H1 (cell line): Measurements from ENCODE around the gene ZNF654. TPM values are rescaled to one million over a fixed set of nuclear protein-coding genes. Genes with fewer than 3 reads are reported as not detected.

Experiments used
- CTCF ChIA-PET: fragments of 300-600 bp; sonication (Branson Sonifier 250); formaldehyde crosslinking; loops from one replicate; lab custom pipeline; 2021; ENCODE audit not compliant: partially characterized antibody; lab: Charles Lee
- POLR2A ChIA-PET: fragments of 300-600 bp; sonication (Branson Sonifier 250); formaldehyde crosslinking; loops from one replicate; lab custom pipeline; 2021; ENCODE audit warnings: inconsistent platforms; ENCODE audit not compliant: partially characterized antibody; lab: Charles Lee
- DNase-seq, 2 experiments: peaks; one replicate each; pipeline versions ENCODE4 v3.0.0 to v3.0.0-alpha.2; 2010 to 2022; ENCODE audit warnings: low spot score in 2 of 2, low read depth in 1 of 2, mixed read lengths in 1 of 2
- FAIRE-seq: peaks from 2 replicates; lab custom pipeline; 2011; peaks lifted over from hg19 to GRCh38; lab: Jason Lieb, UNC
- H2AFZ ChIP-seq: 2 replicates; pipeline ENCODE4 v1.8.1; 2012; ENCODE audit warnings: low read length, inconsistent platforms
- H2AK5ac ChIP-seq: 2 replicates; pipeline ENCODE4 v1.6.1; 2013; ENCODE audit warnings: low read depth, low read length
- H2BK120ac ChIP-seq: replicated peaks from 2 replicates; pipeline ENCODE3; 2013; ENCODE audit warnings: low read depth, low read length, inconsistent platforms
- H2BK12ac ChIP-seq: 2 replicates; pipeline ENCODE4 v1.6.1; 2013; ENCODE audit warnings: low read depth, low read length
- H2BK15ac ChIP-seq: 2 replicates; pipeline ENCODE4 v1.6.1; 2013; ENCODE audit warnings: low read length
- H2BK20ac ChIP-seq: 2 replicates; pipeline ENCODE4 v1.6.1; 2013; ENCODE audit warnings: low read length
- H2BK5ac ChIP-seq: 2 replicates; pipeline ENCODE4 v1.6.1; 2013; ENCODE audit warnings: low read depth, low read length
- H3K14ac ChIP-seq: 2 replicates; pipeline ENCODE4 v1.6.1; 2013; ENCODE audit warnings: inconsistent platforms; ENCODE audit not compliant: insufficient read length
- H3K18ac ChIP-seq: 2 replicates; pipeline ENCODE4 v1.6.1; 2013; ENCODE audit warnings: low read length; ENCODE audit errors: extremely low read depth
- H3K23ac ChIP-seq: 2 replicates; pipeline ENCODE4 v1.6.1; 2013; ENCODE audit warnings: inconsistent platforms; ENCODE audit not compliant: insufficient read length
- H3K23me2 ChIP-seq: 2 replicates; pipeline ENCODE4 v1.6.1; 2013; ENCODE audit warnings: low read depth, low read length
- H3K27ac ChIP-seq: 2 replicates; pipeline ENCODE4 v1.6.1; 2011; ENCODE audit warnings: low read depth, low read length, inconsistent platforms
- H3K27me3 ChIP-seq, 4 experiments: replicated peaks in 1 of 4; 1 replicate in 1 of 4; 2 replicates in 3 of 4; pipeline versions ENCODE4 v1.6.1 to v1.8.1; 2011 to 2013; ENCODE audit warnings: low read length in 3 of 4, mild to moderate bottlenecking in 3 of 4, inconsistent platforms in 2 of 4, mixed read lengths in 2 of 4, moderate library complexity in 1 of 4; ENCODE audit not compliant: control insufficient read depth in 3 of 4, insufficient read depth in 3 of 4; ENCODE audit errors: extremely low read depth in 1 of 4
- H3K36me3 ChIP-seq, 4 experiments: 2 replicates each; pipeline versions ENCODE4 v1.6.1 to v1.8.1; 2011 to 2013; ENCODE audit warnings: mild to moderate bottlenecking in 4 of 4, low read length in 3 of 4, moderate library complexity in 2 of 4, control low read depth in 1 of 4, inconsistent platforms in 1 of 4; ENCODE audit not compliant: insufficient read depth in 4 of 4, control insufficient read depth in 2 of 4
- H3K4ac ChIP-seq: replicated peaks from 2 replicates; pipeline ENCODE3; 2013; ENCODE audit warnings: low read length, low read depth, mixed read lengths, inconsistent platforms; ENCODE audit not compliant: insufficient read length
- H3K4me1 ChIP-seq, 4 experiments: replicated peaks in 1 of 4; 1 replicate in 1 of 4; 2 replicates in 3 of 4; pipeline versions ENCODE4 v1.6.1 to v1.8.1; 2011 to 2013; ENCODE audit warnings: low read length in 3 of 4, inconsistent platforms in 2 of 4, mixed read lengths in 1 of 4; ENCODE audit not compliant: insufficient read depth in 4 of 4, control insufficient read depth in 3 of 4
- H3K4me2 ChIP-seq, 2 experiments: 2 replicates each; pipeline versions ENCODE4 v1.6.1 to v1.8.1; 2011 to 2013; ENCODE audit warnings: low read depth in 2 of 2, low read length in 2 of 2, control low read depth in 1 of 2, inconsistent platforms in 1 of 2, mild to moderate bottlenecking in 1 of 2; ENCODE audit not compliant: insufficient read depth in 1 of 2
- H3K4me3 ChIP-seq, 4 experiments: fragments of 200-600, 300-600 bp in 1 of 4; sonication (generic), shearing (Covaris generic), sonication (Bioruptor Twin) in 1 of 4; 2 replicates each; pipeline versions ENCODE4 v1.5.1 to v1.8.1; 2011 to 2016; ENCODE audit warnings: low read length in 4 of 4, low read depth in 3 of 4, control low read depth in 2 of 4, inconsistent platforms in 2 of 4, mild to moderate bottlenecking in 2 of 4, mixed read lengths in 1 of 4, moderate library complexity in 1 of 4; ENCODE audit not compliant: insufficient read depth in 2 of 4; ENCODE audit errors: extremely low read depth in 1 of 4
- H3K56ac ChIP-seq: replicated peaks from 2 replicates; pipeline ENCODE3; 2013; ENCODE audit warnings: low read depth, mild to moderate bottlenecking, mixed read lengths, low read length, inconsistent platforms; ENCODE audit not compliant: insufficient read length
- H3K79me1 ChIP-seq: 2 replicates; pipeline ENCODE4 v1.6.1; 2013; ENCODE audit warnings: low read depth, low read length, control low read depth
- H3K79me2 ChIP-seq, 2 experiments: 2 replicates each; pipeline versions ENCODE4 v1.6.1 to v1.8.1; 2012 to 2013; ENCODE audit warnings: low read length in 2 of 2, mild to moderate bottlenecking in 2 of 2, inconsistent platforms in 1 of 2; ENCODE audit not compliant: insufficient read depth in 2 of 2, control insufficient read depth in 1 of 2
- H3K9ac ChIP-seq, 4 experiments: replicated peaks in 1 of 4; 1 replicate in 1 of 4; 2 replicates in 3 of 4; pipeline versions ENCODE4 v1.6.1 to v1.8.1; 2011 to 2013; ENCODE audit warnings: low read depth in 3 of 4, low read length in 3 of 4, control low read depth in 2 of 4, mild to moderate bottlenecking in 2 of 4, moderate library complexity in 2 of 4, inconsistent platforms in 1 of 4; ENCODE audit errors: extremely low read depth in 1 of 4
- H3K9me3 ChIP-seq, 2 experiments: 2 replicates each; pipeline versions ENCODE4 v1.6.1 to v1.8.1; 2012 to 2013; ENCODE audit warnings: mild to moderate bottlenecking in 2 of 2, moderate library complexity in 2 of 2, control low read depth in 1 of 2, inconsistent platforms in 1 of 2, low read depth in 1 of 2, low read length in 1 of 2, mixed read lengths in 1 of 2; ENCODE audit not compliant: insufficient read depth in 2 of 2
- H4K20me1 ChIP-seq, 2 experiments: replicated peaks in 1 of 2; 2 replicates each; pipeline versions ENCODE3 to v1.8.1; 2011 to 2013; ENCODE audit warnings: inconsistent platforms in 2 of 2, low read length in 2 of 2, mild to moderate bottlenecking in 1 of 2; ENCODE audit not compliant: insufficient read depth in 2 of 2, control insufficient read depth in 1 of 2
- H4K5ac ChIP-seq: 2 replicates; pipeline ENCODE4 v1.6.1; 2013; ENCODE audit warnings: low read length, low read depth, mixed read lengths, inconsistent platforms; ENCODE audit not compliant: insufficient read length
- H4K8ac ChIP-seq: 2 replicates; pipeline ENCODE4 v1.8.0; 2013; ENCODE audit warnings: mild to moderate bottlenecking, moderate library complexity, low read length, inconsistent platforms; ENCODE audit not compliant: insufficient read depth; ENCODE audit errors: extremely low read depth
- H4K91ac ChIP-seq: replicated peaks from 2 replicates; pipeline ENCODE3; 2013; ENCODE audit warnings: low read length, mixed read lengths, inconsistent platforms; ENCODE audit not compliant: insufficient read length
- E2F6 ChIP-seq: IDR thresholded peaks from 2 replicates; pipeline ENCODE4 v1.6.1; 2012; ENCODE audit warnings: inconsistent platforms
- EGR1 ChIP-seq: IDR thresholded peaks from 2 replicates; pipeline ENCODE4 v1.6.1; 2011; ENCODE audit warnings: low read depth, low read length, borderline replicate concordance
- PHF8 ChIP-seq: fragments of 200-600 bp; sonication (generic); conservative IDR thresholded peaks from 2 replicates; pipeline ENCODE4 v1.7.1; 2012; ENCODE audit warnings: low read depth, mild to moderate bottlenecking, inconsistent platforms, low read length, moderate library complexity
- TBP ChIP-seq: IDR thresholded peaks from 2 replicates; pipeline ENCODE4 v1.6.1; 2011; ENCODE audit warnings: low read depth, low read length, improper control_type of control experiment
- WGBS, 2 experiments: shearing (Covaris generic) in 1 of 2; methylation state at CpG; one replicate each; pipeline versions ENCODE4 v1.1.6 to v1.1.7; 2013 to 2015; ENCODE audit warnings: low lambda C conversion rate in 2 of 2, mixed read lengths in 2 of 2, inconsistent platforms in 1 of 2, low coverage in 1 of 2, missing lambda C conversion rate in 1 of 2; ENCODE audit not compliant: insufficient replicate concordance in 2 of 2, insufficient coverage in 1 of 2, insufficient read length in 1 of 2; ENCODE audit errors: extremely low coverage in 1 of 2, missing lambda C conversion rate in 1 of 2; 5-methylcytosine and 5-hydroxymethylcytosine counted together
- polyA plus RNA-seq, 7 experiments: library from polyadenylated mRNA; depleted of rRNA in 3 of 7; stranded (reverse) in 5 of 7; unstranded in 2 of 7; fragments of >200 nt in 5 of 7; fragments of 200-250 nt in 2 of 7; gene quantifications; 1 replicate in 5 of 7; 2 replicates in 1 of 7; 4 replicates in 1 of 7; pipeline versions ENCODE4 v1.2.1 to v1.2.3, GENCODE V29; 2011 to 2013; ENCODE audit warnings: missing spikeins in 2 of 7, mixed read lengths in 2 of 7
- total RNA-seq: library from RNA; stranded (reverse); fragmentation: NEBNext Ultra II Directional; extraction: Animal tissue kit (Norgen Biotek cat#: 25700); gene quantifications from 2 replicates; pipeline ENCODE4 v1.2.1, GENCODE V29; 2021

The ZNF654 gene
- total and polyA plus RNA-seq, 2 of the 8 experiments (the other 6 are each of a cell fraction or from before 2014, with no cell fraction given): 0.47 to 5.3 TPM

- no peak overlapping the region for H2BK120ac ChIP-seq
- peaks cover 0 to 10% of the 10 kb centered on the region in 2 experiments; a peak in 1 of 4 replicates for H3K79me2 ChIP-seq
- no peak overlapping the region for H3K4me2 ChIP-seq
- H2BK5ac ChIP-seq: no peak overlapping the region
- no peak overlapping the region for H3K14ac ChIP-seq
- H3K36me3 ChIP-seq: peaks cover 0 to 42% (median 17%) of the 10 kb centered on the region in 4 experiments; a peak in 6 of 8 replicates
- no peak overlapping the region for H4K91ac ChIP-seq
- no peak overlapping the region for H3K4me3 ChIP-seq
- H3K9ac ChIP-seq: no peak overlapping the region
- no peaks in the 10 kb centered on the region for H3K27me3 ChIP-seq
- no peak overlapping the region for H2AK5ac ChIP-seq
- H4K20me1 ChIP-seq: no peaks in the 10 kb centered on the region
- H2BK20ac ChIP-seq: no peak overlapping the region
- H3K4ac ChIP-seq: no peak overlapping the region
- H3K23ac ChIP-seq: no peak overlapping the region
- no peak overlapping the region for H4K8ac ChIP-seq
- H3K56ac ChIP-seq: no peak overlapping the region
- DNase-seq (no peak), FAIRE-seq (no peak)
- POLR2A ChIA-PET: interaction anchor here (3.1 kb wide), 1 partner anchor 11 kb away, joined by 11 read pairs; the partner anchor contains the start of gene C3orf38
- no peak overlapping the region for H4K5ac ChIP-seq
- H3K9me3 ChIP-seq: no peaks in the 10 kb centered on the region
- WGBS, 2 experiments: 97% methylated on average over 1 of the region's 1 CpG; no CpG with 5 or more reads in 1 of the 2 experiments
- no peaks in the 10 kb centered on the region; a peak in 1 of 7 replicates for H3K4me1 ChIP-seq
- no peaks in the 10 kb centered on the region for H3K79me1 ChIP-seq
- no peak overlapping the region for H2BK15ac ChIP-seq
- no peak overlapping the region for H2BK12ac ChIP-seq
- CTCF ChIA-PET: interaction anchor here (0.6 kb wide), 1 partner anchor 10 kb away, joined by 3 read pairs; no protein-coding TSS in a partner anchor
- no peak overlapping the region for H3K27ac ChIP-seq
- no peaks in the 10 kb centered on the region for H3K23me2 ChIP-seq
- H2AFZ ChIP-seq: no peak overlapping the region
- no peak overlapping the region for H3K18ac ChIP-seq
- TF ChIP-seq TBP (no peak), EGR1 (no peak), PHF8 (no peak), E2F6 (no peak)
Measured at GRCh38 chr3:88137836-88138235, 78.8 kb downstream of the ZNF654 start.
